Uterus (tissue), 4 donors: ENCODE measurements around the gene GRIK4. TPM values are rescaled to one million over a fixed set of nuclear protein-coding genes. Genes with fewer than 3 reads are reported as not detected.

Experiments used
- DNase-seq, 2 donors: peaks; one replicate each; pipeline ENCODE4 v3.0.0-alpha.2; 2019 to 2020
- H3K27ac ChIP-seq, 2 donors: fragments of 200-600 bp; sonication (generic); 1 replicate in 1 of 2; 2 replicates in 1 of 2; pipeline ENCODE4 v1.5.1; 2016 to 2018
- H3K27me3 ChIP-seq, 2 donors: fragments of 200-600 bp; sonication (generic); one replicate each; pipeline ENCODE4 v1.5.1; 2018 to 2019; ENCODE audit warnings: control low read depth in 1 of 2
- H3K36me3 ChIP-seq, 2 donors: fragments of 200-600 bp; sonication (generic); one replicate each; pipeline ENCODE4 v1.5.1; 2019; ENCODE audit warnings: control low read depth in 1 of 2
- H3K4me1 ChIP-seq, 2 donors: fragments of 200-600 bp; sonication (generic); one replicate each; pipeline ENCODE4 v1.5.1; 2018 to 2019; ENCODE audit warnings: control low read depth in 1 of 2
- H3K4me3 ChIP-seq, 2 donors: fragments of 200-600 bp; sonication (generic); 1 replicate in 1 of 2; 2 replicates in 1 of 2; pipeline ENCODE4 v1.5.1; 2018 to 2019; ENCODE audit warnings: mild to moderate bottlenecking in 1 of 2
- H3K9me3 ChIP-seq, 2 donors: fragments of 200-600 bp; sonication (generic); one replicate each; pipeline ENCODE4 v1.5.1; 2019; ENCODE audit warnings: control low read depth in 1 of 2
- POLR2A ChIP-seq, 2 donors: fragments of 450-650 bp; IDR thresholded peaks; one replicate each; pipeline ENCODE4 v1.6.1; 2016; ENCODE audit warnings: antibody characterized with exemption in 2 of 2, mild to moderate bottlenecking in 1 of 2, moderate library complexity in 1 of 2
- intact Hi-C: fragments of 100-400 bp; cut with DNase I; formaldehyde crosslinking; loops from one replicate; pipeline ENCODE4 v1.15.1; 2023; ENCODE audit warnings: low total_unique reads
- total RNA-seq, 4 donors: library from RNA; depleted of rRNA in 3 of 4; stranded (reverse); fragments of >200 nt in 3 of 4; gene quantifications; one replicate each; pipeline versions ENCODE4 v1.1.0 to v1.2.4, GENCODE V29; 2014 to 2023
- TF ChIP-seq, protein P1 (sequence below), 4 experiments: fragments of 200-600 bp in 2 of 4; fragments of 450-650 bp in 2 of 4; sonication (generic) in 2 of 4; IDR thresholded peaks; one replicate each; pipeline ENCODE4 v1.5.1; 2016 to 2019; ENCODE audit warnings: antibody characterized with exemption in 4 of 4, mild to moderate bottlenecking in 2 of 4, moderate library complexity in 1 of 4
- donor health status: DM: yes; HTN: yes; CAD: no.

Gene GRIK4
- total RNA-seq, 4 donors from 2014 or later, result 0.28 to 1.1 TPM; not detected in 2

DNA sequence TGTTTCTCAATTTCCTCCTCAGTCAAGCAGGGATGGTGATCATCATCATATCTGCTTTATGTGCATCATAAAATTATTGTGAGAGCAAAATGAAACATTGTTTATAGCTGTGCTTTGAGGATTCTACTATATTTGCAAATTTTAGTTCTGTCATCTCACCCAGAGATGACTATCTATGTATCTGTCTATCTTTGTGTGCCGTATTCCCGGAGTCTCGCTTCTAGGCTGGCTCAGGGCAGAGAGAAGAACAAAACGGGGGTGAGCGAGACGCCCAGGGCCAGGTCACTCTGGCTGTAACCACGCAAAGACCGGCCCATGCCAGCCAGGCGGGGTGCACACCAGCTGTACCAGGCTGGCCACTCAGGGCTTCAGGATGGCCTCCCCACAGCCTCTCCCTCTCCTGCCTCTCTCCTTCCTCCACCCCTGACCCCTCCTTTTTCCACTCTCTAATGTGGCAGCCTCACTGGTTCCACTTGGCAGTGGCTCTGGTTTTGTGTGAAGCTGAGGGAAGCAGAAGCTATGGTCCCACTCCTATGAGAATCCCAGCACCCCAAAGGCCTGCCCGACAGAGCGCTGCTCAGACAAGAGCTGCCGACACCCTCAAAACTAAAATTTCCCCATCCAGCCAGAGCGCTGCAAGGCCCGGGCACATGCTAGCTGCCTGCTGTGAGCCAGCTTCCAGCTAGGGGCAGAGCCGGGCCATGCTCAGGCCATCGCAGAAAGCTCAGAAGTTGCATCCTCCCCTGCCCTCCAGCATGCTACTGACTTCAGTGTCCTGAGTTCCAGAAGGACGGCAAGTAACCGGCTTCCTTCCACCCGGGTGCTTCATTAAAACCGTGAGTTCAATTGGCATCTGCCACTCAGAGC, 372.8 kb downstream of the GRIK4 start:
- Histone ChIP-seq H3K4me1 (no peaks in the 10 kb centered on the region), H3K27ac (peak overlapping the region in 1 of 2 donors; percentile 36), H3K36me3 (no peaks in the 10 kb centered on the region), H3K4me3 (no peak overlapping the region), H3K9me3 (no peaks in the 10 kb centered on the region), H3K27me3 (no peaks in the 10 kb centered on the region)
- no peak for DNase-seq
- TF ChIP-seq, protein P1, sequence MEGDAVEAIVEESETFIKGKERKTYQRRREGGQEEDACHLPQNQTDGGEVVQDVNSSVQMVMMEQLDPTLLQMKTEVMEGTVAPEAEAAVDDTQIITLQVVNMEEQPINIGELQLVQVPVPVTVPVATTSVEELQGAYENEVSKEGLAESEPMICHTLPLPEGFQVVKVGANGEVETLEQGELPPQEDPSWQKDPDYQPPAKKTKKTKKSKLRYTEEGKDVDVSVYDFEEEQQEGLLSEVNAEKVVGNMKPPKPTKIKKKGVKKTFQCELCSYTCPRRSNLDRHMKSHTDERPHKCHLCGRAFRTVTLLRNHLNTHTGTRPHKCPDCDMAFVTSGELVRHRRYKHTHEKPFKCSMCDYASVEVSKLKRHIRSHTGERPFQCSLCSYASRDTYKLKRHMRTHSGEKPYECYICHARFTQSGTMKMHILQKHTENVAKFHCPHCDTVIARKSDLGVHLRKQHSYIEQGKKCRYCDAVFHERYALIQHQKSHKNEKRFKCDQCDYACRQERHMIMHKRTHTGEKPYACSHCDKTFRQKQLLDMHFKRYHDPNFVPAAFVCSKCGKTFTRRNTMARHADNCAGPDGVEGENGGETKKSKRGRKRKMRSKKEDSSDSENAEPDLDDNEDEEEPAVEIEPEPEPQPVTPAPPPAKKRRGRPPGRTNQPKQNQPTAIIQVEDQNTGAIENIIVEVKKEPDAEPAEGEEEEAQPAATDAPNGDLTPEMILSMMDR (IDR thresholded peaks at IDR 0.05), result no peak
- TF ChIP-seq POLR2A (IDR thresholded peaks at IDR 0.05), result no peak
- intact Hi-C loops, result no loop called here

DNA sequence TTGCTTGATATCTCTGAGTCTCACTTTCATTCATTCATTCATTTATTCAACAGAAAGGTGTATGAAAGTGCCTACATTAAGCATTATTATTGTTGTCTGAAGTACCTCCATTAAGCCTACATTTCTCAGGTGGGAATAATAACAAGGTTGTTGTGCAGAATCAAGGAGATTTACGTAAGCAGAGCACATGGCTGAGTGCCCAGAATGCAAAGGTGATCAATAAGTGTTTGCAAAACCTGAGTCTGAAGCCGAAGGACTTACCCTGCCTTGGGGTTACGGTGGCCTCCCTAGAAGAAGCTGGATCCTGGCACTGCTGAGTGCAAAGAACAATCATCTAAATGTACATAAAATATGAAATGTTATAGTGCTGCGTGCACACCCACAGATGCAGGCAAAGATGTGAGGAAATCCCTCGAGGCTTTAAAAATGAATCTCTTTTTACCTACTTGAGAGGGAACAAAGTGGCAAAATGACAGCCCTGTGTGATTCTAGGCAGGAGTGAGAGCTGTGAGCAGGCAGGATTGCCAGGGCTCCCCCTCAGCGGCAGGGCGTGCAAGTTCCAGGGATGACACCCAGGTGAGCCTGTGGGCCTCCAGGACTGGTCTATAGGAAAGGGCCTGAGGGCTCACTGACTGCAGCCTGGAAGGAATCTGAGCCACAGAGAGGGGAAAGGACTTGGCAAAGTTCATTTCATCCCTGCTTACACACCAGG, 379.2 kb downstream of the GRIK4 start:
- Histone ChIP-seq H3K9me3 (no peaks in the 10 kb centered on the region), H3K4me1 (no peaks in the 10 kb centered on the region), H3K36me3 (no peaks in the 10 kb centered on the region), H3K27ac (no peak overlapping the region), H3K27me3 (no peaks in the 10 kb centered on the region), H3K4me3 (no peak overlapping the region)
- no peak for DNase-seq
- intact Hi-C loops, result no loop called here
- TF ChIP-seq, protein P1 (IDR thresholded peaks at IDR 0.05), result no peak
- TF ChIP-seq POLR2A (IDR thresholded peaks at IDR 0.05), result no peak

DNA sequence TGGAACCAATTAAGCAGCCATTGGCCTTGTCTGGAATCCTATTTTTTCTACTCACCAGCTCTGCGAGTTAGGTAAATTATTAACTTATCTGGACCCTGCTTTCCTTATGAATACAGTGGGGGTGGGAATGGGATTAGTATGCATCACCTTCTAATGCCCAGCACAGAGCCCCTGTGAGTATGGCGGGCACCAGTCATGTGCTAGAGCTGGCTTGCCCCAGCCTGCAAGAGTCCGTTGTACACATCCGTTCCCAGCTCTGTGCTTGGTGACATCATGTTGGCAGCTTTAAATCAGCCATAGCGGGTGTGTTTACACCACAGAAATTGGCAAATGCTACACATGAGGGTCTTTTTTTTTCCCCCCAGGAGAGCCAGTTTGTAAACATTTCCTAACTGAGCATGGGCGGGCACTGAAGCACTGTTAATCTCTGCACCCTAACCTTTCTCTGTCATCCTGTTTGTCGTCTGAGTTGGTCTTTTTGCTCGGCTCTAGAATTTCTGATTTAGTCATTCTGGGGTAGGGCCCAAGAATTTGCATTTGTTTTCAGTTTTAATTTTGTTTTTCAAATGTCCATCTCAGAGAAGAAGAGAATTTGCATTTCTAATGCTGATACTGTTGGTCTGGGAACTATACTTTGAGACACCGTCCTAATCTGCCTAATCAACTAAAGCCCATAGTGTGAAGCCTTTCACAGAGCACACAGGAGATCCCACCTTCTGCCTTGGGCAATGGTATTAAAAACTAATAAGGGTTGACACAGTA, 382.1 kb downstream of the GRIK4 start:
- H3K4me1 ChIP-seq, result no peaks in the 10 kb centered on the region
- no peak for TF ChIP-seq POLR2A (IDR thresholded peaks at IDR 0.05)
- TF ChIP-seq, protein P1 (IDR thresholded peaks at IDR 0.05), result no peak
- H3K4me3 ChIP-seq, result no peak overlapping the region
- no peak for DNase-seq
- no peak overlapping the region for H3K27ac ChIP-seq
- H3K27me3 ChIP-seq, result no peaks in the 10 kb centered on the region
- intact Hi-C loops, result no loop called here
- no peaks in the 10 kb centered on the region for H3K9me3 ChIP-seq
- no peaks in the 10 kb centered on the region for H3K36me3 ChIP-seq

DNA sequence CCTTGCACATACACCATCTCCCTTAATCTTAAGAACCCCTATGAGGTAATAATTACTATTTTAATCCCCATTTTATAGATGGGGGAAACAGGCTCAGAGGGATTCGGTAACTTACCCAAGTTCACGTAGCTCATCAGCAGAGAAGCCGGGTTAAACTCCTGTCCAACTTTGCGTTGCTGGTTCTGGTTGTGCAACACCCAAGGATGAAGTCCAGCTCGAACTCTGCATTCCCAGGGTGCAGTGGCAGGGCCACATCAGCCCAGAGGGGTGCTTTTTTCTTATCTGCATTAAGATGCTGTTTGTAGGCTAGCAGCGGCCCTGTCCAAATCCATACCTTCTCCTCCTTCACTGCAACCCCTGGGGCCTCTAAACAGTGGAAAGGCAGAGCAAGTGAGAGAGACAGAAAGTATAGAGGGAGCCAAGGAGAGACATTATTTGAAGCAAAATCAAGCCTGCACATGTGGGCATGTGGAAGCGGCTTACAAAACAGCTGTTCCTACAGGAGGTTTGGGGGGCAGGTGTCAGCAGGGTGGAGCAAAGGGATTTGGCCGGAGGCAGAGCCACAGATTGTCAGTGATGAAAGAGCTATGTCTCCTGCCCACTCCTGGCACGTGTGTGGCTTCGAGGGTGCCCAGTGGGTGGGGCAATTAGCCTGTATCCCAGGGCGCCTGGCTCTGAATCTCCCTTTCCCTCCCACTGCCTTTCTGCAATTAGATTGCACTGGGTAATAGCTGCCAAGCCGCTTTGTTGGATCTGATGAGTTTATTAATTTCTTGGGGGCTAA, 382.8 kb downstream of the GRIK4 start:
- Histone ChIP-seq H3K27me3 (no peaks in the 10 kb centered on the region), H3K4me1 (no peaks in the 10 kb centered on the region), H3K36me3 (no peaks in the 10 kb centered on the region), H3K27ac (no peak overlapping the region), H3K9me3 (no peaks in the 10 kb centered on the region), H3K4me3 (no peak overlapping the region)
- TF ChIP-seq, protein P1 (IDR thresholded peaks at IDR 0.05), result no peak
- no peak for TF ChIP-seq POLR2A (IDR thresholded peaks at IDR 0.05)
- intact Hi-C loops, result no loop called here
- DNase-seq, result no peak
